Pancreas (tissue), 10 donors: ENCODE measurements around the gene RAPGEF5. TPM values are rescaled to one million over a fixed set of nuclear protein-coding genes. Genes with fewer than 3 reads are reported as not detected.
A peak's percentile ranks its signal among the peaks of the same experiment; 100 is the strongest.

ENCODE experiments used
- ATAC-seq, 4 donors: fragments of 200-7000 bp; cut with Tn5 transposase; one replicate each; pipeline versions ENCODE4 v1.8.0 to v1.9.1; 2020; ENCODE audit warnings: mild to moderate bottlenecking in 4 of 4, moderate library complexity in 4 of 4
- DNase-seq, 6 donors: peaks; one replicate each; pipeline ENCODE4 v3.0.0-alpha.2; 2020
- FAIRE-seq: peaks from 2 replicates; lab custom pipeline; 2012; peaks lifted over from hg19 to GRCh38; lab: Jason Lieb, UNC
- H3K27ac ChIP-seq, 4 donors: fragments of 200-600 bp; sonication (generic); 1 replicate in 3 of 4; 2 replicates in 1 of 4; pipeline versions ENCODE4 v1.5.0 to v1.8.0; 2020
- H3K27me3 ChIP-seq, 4 donors: fragments of 200-600 bp; one replicate each; pipeline ENCODE4 v1.8.0; 2021
- H3K36me3 ChIP-seq, 3 donors: fragments of 200-600 bp; sonication (generic) in 1 of 3; one replicate each; pipeline versions ENCODE4 v1.5.0 to v1.8.0; 2020 to 2021
- H3K4me1 ChIP-seq, 3 donors: fragments of 200-600 bp; one replicate each; pipeline ENCODE4 v1.8.0; 2021
- H3K4me3 ChIP-seq, 4 donors: fragments of 200-600 bp; sonication (generic) in 2 of 4; one replicate each; pipeline versions ENCODE4 v1.5.0 to v1.8.0; 2020 to 2021
- H3K9me3 ChIP-seq, 4 donors: fragments of 200-600 bp; one replicate each; pipeline ENCODE4 v1.8.0; 2021
- WGBS, 2 donors: extraction: QIAGEN DNeasy Blood & Tissue Kit; methylation state at CpG; one replicate each; pipeline ENCODE4 v1.1.7; 2013; 5-methylcytosine and 5-hydroxymethylcytosine counted together
- intact Hi-C, 3 donors: fragments of 100-400 bp; cut with DNase I; formaldehyde crosslinking; loops; one replicate each; pipeline versions ENCODE4 v1.11.1 to v1.14.2; 2022
- polyA plus RNA-seq, 2 donors: library from polyadenylated mRNA; stranded (reverse); fragments of 200-250 nt; gene quantifications; one replicate each; pipeline ENCODE4 v1.2.3, GENCODE V29; 2013
- total RNA-seq, 6 donors: library from RNA; stranded (reverse); fragmentation: NEBNext Ultra II Directional in 4 of 6; extraction: Animal tissue kit (Norgen Biotek cat#: 25700) in 4 of 6; gene quantifications; one replicate each; pipeline versions ENCODE4 v1.2.1 to v1.2.4, GENCODE V29; 2021 to 2023
- TF ChIP-seq, protein P1 (sequence below), 4 donors: fragments of 200-600 bp; sonication (generic) in 3 of 4; IDR thresholded peaks; one replicate each; pipeline versions ENCODE4 v1.5.0 to v1.8.0; 2021; ENCODE audit warnings: antibody characterized with exemption in 4 of 4
- donor health status: healthy with polysubstance abuse.
- donor health status: DM: no; HTN: no; CAD: no; lungs with moderate emphysema.
- donor health status: DM: no; HTN: no; CAD: no.
- donor health status: control.
- donor health status: control.
- donor health status: Bipolar disorder and iron deficiency.
- donor health status: DM: yes; HTN: yes; CAD: no.
- donor health status: DM: no; HTN: no; CAD: no.
- donor health status: DM: no; HTN: no; CAD: no.
- donor health status: DM: yes; HTN: yes; CAD: no.

The RAPGEF5 gene
- total and polyA plus RNA-seq, 8 donors, result 7.5 to 38.9 (median 29.1) TPM

DNA sequence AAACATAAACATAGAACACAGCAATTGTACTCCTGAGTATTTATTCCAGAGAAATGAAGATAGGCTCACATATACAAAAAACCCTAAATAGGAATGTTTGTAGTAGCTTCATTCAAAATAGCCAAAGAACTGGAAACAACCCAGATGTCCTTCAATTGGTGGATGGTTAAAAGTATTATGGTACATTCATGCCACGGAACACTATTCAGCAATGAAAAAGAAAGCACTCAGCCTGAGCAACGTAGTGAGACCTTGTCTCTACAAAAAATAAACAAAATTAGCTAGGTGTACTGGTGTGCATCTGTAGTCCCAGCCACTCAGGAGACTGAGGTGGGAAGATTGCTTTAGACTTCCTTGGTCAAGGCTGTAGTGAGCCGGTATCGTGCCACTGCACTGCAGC lies 94.4 kb downstream of the RAPGEF5 start:
- TF ChIP-seq, protein P1, sequence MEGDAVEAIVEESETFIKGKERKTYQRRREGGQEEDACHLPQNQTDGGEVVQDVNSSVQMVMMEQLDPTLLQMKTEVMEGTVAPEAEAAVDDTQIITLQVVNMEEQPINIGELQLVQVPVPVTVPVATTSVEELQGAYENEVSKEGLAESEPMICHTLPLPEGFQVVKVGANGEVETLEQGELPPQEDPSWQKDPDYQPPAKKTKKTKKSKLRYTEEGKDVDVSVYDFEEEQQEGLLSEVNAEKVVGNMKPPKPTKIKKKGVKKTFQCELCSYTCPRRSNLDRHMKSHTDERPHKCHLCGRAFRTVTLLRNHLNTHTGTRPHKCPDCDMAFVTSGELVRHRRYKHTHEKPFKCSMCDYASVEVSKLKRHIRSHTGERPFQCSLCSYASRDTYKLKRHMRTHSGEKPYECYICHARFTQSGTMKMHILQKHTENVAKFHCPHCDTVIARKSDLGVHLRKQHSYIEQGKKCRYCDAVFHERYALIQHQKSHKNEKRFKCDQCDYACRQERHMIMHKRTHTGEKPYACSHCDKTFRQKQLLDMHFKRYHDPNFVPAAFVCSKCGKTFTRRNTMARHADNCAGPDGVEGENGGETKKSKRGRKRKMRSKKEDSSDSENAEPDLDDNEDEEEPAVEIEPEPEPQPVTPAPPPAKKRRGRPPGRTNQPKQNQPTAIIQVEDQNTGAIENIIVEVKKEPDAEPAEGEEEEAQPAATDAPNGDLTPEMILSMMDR (IDR thresholded peaks at IDR 0.05), result no peak
- DNase-seq (no peak), FAIRE-seq (no peak), ATAC-seq (no peak)
- intact Hi-C loops, result no loop called here
- Histone ChIP-seq H3K9me3 (no peaks in the 10 kb centered on the region), H3K4me3 (no peak overlapping the region), H3K36me3 (no peaks in the 10 kb centered on the region), H3K4me1 (peaks cover 0 to 3% (median 0%) of the 10 kb centered on the region in 3 donors), H3K27me3 (no peaks in the 10 kb centered on the region), H3K27ac (no peak overlapping the region)
- 93 to 95% methylated on average over 4 of the region's 4 CpGs for WGBS, 2 donors

DNA sequence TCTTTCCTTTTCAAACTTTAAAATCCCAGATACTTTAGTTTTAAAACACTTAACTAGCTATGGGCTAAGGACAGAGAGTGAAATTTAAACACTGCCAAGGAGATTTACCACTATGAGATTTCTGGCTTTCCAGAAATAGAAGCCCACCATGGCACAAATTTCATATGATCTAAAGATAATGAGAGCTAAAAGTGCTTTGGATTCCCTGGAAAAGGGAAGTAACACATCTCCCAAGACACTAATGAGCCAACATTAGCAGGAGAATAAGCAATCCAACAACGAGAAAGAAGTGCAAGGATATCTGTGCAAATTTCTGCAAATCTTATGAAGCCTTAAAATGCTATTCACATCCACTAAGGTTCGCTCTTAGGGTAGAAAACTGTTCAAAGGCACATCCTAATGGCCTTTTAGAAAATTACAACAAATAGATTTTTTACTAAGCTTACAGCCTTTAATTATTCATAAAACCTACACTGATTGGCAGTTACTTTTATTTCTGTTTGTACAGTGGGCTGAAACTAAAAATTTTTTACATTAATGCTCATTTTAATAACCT lies 100.3 kb downstream of the RAPGEF5 start:
- Histone ChIP-seq H3K27me3 (no peaks in the 10 kb centered on the region), H3K9me3 (no peaks in the 10 kb centered on the region), H3K4me3 (no peak overlapping the region), H3K4me1 (peaks cover 18 to 28% (median 24%) of the 10 kb centered on the region in 3 donors), H3K36me3 (no peaks in the 10 kb centered on the region), H3K27ac (peak overlapping the region in 2 of 4 donors; percentile 75 to 84)
- FAIRE-seq (no peak), DNase-seq (no peak), ATAC-seq (peak; percentile 31 to 68 (median 62))
- intact Hi-C loops, result no loop called here
- TF ChIP-seq, protein P1 (IDR thresholded peaks at IDR 0.05), result no peak
- 33 to 35% methylated on average over 2 of the region's 2 CpGs for WGBS, 2 donors

DNA sequence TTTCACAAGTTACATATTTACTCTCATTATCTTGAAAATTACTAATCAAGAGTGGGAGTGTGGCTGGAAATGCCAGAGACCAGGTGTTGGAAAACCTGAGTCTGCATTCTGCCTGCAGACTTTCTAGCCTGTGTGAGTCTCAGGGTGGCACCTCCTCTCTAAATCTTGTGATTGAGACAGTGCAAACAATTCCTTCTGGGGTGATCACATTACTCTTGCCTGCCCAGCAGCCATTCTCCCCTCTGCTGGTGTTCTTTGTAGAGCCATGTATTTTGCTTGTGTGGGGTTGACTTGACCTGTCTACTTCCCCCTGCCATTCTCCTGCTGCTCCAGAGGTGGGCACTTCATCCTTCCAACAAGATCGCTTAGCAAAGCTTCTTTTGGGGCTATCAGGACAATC lies 101.1 kb downstream of the RAPGEF5 start:
- H3K9me3 ChIP-seq, result no peaks in the 10 kb centered on the region
- H3K27me3 ChIP-seq, result no peaks in the 10 kb centered on the region
- intact Hi-C loops, result no loop called here
- ATAC-seq, result peak; percentile 89 to 96 (median 94)
- peak overlapping the region in 2 of 4 donors; percentile 75 to 84 for H3K27ac ChIP-seq
- peaks cover 18 to 33% (median 24%) of the 10 kb centered on the region in 3 donors for H3K4me1 ChIP-seq
- FAIRE-seq, result no peak
- no peak overlapping the region for H3K4me3 ChIP-seq
- 32 to 38% methylated on average over 1 of the region's 1 CpG for WGBS, 2 donors
- TF ChIP-seq, protein P1 (IDR thresholded peaks at IDR 0.05), result no peak
- DNase-seq, result peak in 3 of 6 donors; percentile 49 to 88 (median 75)
- H3K36me3 ChIP-seq, result no peaks in the 10 kb centered on the region

DNA sequence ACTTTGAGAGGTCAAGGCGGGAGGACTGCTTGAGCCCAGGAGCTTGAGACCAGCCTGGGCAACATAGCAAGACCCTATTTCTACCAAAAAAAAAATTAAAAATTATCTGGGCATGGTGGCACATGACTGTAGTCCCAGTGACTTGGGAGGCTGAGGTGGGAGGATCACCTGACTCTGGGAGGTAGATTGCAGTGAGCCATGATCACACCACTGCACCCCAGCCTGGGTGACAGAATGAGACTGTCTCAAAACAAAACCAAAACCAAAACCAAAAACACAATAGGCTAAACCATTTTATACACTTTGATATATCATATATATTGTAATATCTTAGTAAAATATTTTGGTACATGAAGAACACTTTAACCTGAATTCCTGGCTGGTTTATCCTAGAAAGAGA lies 101.6 kb downstream of the RAPGEF5 start:
- DNase-seq (peak in 1 of 6 donors; percentile 29), ATAC-seq (peak; percentile 39 to 65 (median 53)), FAIRE-seq (no peak)
- TF ChIP-seq, protein P1 (IDR thresholded peaks at IDR 0.05), result no peak
- Histone ChIP-seq H3K27me3 (no peaks in the 10 kb centered on the region), H3K4me1 (peaks cover 18 to 33% (median 24%) of the 10 kb centered on the region in 3 donors), H3K36me3 (no peaks in the 10 kb centered on the region), H3K27ac (peak overlapping the region in 2 of 4 donors; percentile 75 to 84), H3K9me3 (no peaks in the 10 kb centered on the region), H3K4me3 (no peak overlapping the region)
- WGBS, 2 donors, result 98 to 100% methylated on average over 1 of the region's 1 CpG
- intact Hi-C loops, result no loop called here

DNA sequence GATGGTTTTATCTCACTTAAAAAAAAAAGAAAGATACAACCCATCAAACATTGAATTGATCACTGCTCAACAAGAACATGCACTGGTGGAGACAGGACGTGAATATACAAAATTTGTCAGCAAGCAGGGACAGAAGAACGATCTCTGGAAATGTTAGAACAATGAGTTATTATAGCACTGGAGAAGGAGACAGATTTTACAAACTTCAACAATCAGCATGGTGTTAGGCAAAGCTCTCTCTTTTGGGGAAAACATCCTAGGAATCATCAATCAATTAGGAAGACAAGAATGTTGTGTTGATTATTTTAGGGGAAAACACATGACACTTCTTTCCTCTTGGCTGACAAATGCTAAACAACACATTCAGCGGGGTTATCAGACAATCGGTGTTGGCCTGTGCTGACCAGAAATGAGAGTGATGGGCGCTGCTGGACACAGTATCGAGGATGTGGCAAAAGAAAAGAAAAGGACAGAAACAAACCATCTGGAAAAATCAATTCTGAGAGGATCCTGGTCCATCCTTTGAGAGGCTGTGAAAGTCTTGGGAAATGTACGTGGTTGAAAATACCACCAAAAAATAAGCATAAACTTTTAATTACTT lies 103.9 kb downstream of the RAPGEF5 start:
- intact Hi-C loops, result no loop called here
- Histone ChIP-seq H3K36me3 (no peaks in the 10 kb centered on the region), H3K9me3 (no peaks in the 10 kb centered on the region), H3K4me3 (no peak overlapping the region), H3K4me1 (peaks cover 18 to 30% (median 24%) of the 10 kb centered on the region in 3 donors), H3K27ac (no peak overlapping the region), H3K27me3 (no peaks in the 10 kb centered on the region)
- FAIRE-seq (no peak), ATAC-seq (no peak), DNase-seq (no peak)
- TF ChIP-seq, protein P1 (IDR thresholded peaks at IDR 0.05), result no peak
- 77 to 79% methylated on average over 7 of the region's 7 CpGs for WGBS, 2 donors
